ENCODE measurements around the gene LCE6A. TPM values are rescaled to one million over a fixed set of nuclear protein-coding genes. Genes with fewer than 3 reads are reported as not detected.

LCE6A gene
- polyA plus RNA-seq, 1 donor: not detected

DNA sequence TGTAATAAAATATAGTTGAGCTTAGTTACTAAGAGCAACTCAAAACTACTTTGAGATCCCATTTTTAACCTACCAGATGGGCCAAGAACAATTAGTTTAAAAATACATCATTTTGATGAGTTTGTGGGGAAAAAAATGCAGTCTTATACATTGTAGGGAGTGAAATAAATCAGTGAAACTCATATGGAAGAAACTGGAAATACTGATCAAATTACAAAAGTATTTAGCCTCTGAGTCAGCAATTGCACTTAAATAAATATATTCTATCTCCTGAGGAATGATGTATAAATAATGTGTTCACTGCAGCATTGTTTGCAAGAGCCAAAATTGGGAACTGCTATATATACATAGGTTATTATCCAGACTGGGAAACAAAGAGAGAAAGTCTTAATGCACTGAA lies 30.8 kb downstream of the LCE6A start:
- DNase-seq (ENCODE audit: low read depth): peak; percentile 8

DNA sequence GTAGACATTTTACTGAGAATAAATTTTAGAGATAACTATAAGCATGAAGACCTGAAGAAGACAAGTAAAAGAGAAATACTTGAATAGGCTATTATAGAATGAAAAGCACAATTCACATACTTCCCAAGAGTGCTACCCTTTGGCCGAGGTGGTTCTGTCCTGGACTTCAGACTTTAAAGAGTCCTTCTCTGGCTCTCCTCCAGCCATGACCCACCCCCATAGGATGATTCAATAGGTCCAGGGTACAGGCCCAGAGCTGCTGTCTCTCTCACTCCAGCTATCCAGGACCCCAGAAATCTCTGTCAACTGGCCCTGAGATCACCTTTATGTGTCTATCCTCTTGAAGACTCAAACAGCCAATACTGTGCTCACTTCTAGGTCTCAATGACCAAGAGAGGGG lies 34.2 kb downstream of the LCE6A start:
- no peak for DNase-seq (ENCODE audit: low read depth)

DNA sequence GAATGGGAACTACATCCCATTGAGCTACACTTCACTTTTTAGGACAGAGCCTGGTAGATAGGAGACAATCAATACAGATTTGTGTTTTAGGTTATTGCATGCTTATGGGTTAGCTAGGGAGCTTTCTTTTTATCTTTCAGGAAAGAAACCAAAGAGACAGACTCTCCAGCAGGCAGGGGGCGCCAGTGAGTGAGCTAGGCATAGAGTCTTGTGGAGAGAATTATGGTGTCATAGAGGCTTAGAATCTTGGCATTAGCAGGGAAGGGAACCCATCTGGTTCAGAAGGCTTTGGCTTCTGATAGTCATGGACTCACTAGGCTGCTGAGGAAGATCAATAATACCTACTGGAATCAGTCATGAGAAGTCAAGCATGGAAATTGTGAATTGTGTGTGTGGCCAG lies 35.4 kb downstream of the LCE6A start, which contains the start of gene SMCP:
Gene SMCP, plus strand, starts transcription at position 281 of the 400 bp plus-strand sequence. CDS start 6,101 bp downstream, outside the sequence.
- DNase-seq (ENCODE audit: low read depth): no peak

DNA sequence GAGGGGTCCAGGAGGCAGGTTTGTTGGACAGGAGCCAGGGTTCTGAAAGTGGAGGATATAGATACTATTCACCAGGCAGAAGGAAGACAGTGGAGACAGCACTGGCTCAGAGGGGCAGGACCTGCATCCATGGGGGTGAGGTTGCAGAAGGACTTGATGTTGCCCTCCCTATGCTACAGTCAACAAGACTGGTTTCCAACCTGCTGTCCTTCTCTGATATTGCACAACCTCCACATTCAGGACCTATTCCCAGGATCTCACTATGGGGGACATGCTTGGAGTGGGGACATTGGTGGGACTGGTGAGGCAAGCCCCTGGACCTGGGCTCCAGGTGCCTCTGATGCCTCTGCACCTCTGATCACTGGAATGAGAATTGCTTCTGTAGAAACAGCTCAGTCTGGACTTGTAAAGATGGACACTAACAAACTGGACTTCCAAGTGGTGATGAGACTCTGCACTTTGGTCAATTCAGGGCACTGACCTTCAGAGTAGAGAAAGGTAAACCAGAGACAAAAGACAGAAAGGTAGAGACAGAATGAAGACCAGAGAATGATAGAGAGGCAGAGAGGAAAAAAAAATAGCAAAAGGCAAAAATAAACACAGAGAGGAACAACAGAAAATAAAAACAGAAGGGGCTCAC lies 37.0 kb downstream of the LCE6A start:
- no peak for DNase-seq (ENCODE audit: low read depth)

DNA sequence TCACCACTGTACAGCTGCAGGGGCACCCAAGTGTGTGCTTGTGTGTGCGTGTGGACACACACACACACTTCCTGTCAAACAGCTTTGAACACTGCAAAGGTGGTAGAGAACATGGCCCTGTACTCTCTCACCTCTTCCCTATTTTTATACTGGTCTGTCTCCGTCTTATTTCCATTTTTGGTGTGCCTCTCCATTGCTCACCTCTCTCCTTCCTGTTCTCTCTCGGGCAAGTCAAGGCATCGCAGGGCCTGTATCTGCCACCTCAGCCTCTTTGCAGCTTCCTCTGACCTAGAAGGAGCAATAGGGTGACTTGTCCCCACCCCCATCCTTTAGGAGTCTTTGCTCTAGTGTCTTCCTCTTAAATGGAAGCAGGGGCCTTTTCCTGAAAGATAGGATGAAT lies 37.7 kb downstream of the LCE6A start:
- DNase-seq (ENCODE audit: low read depth): no peak

DNA sequence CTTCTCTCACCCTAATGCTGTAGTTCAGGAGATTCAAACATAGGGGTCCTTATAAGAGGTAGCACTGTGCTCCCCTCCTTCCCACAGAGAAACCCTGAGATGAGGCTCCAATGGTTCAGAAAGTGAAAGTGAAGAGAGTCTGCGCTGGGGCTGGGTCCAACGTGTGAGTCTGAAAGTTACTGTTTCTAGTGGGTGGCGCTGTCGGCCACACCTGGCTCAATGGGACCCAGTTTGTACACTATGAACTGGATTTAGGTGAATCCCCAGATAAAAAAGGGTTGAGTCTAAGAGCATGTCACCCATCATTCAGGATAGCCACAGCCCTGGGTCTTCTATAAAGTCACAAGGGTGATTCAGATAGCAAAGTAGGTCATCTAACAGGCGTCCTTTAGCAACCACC lies 38.3 kb downstream of the LCE6A start:
- no peak for DNase-seq (ENCODE audit: low read depth)

DNA sequence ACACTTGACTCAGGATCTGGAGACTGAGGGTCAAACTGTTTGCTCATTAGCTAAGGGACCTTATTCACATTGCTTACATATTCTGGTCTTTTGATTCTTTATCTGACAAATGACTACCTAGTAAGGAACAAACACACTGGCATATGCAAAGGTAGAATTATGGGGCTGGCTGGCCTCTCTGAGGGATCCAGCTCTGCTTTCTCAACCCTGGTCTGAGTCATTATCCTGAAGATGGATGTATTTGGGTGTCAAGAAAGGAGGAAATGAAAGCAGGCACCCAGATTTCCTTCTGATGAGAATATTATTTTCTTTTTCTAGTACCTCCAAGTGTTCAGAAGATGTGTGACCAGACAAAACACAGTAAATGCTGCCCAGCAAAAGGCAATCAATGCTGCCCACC lies 41.4 kb downstream of the LCE6A start:
- no peak for DNase-seq (ENCODE audit: low read depth)

DNA sequence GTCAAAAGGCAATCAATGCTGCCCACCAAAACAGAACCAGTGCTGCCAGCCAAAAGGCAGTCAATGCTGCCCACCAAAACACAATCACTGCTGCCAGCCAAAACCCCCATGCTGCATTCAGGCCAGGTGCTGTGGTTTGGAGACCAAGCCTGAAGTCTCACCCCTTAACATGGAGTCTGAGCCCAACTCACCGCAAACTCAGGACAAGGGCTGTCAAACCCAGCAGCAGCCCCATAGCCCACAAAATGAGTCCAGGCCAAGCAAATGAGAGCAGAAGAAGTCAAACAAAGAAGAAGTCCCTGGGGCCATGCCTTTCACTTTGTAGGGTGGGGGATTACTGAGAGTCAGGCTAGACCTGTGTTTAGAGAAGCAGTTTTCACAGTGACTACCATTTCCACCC lies 41.9 kb downstream of the LCE6A start:
- no peak for DNase-seq (ENCODE audit: low read depth)

DNA sequence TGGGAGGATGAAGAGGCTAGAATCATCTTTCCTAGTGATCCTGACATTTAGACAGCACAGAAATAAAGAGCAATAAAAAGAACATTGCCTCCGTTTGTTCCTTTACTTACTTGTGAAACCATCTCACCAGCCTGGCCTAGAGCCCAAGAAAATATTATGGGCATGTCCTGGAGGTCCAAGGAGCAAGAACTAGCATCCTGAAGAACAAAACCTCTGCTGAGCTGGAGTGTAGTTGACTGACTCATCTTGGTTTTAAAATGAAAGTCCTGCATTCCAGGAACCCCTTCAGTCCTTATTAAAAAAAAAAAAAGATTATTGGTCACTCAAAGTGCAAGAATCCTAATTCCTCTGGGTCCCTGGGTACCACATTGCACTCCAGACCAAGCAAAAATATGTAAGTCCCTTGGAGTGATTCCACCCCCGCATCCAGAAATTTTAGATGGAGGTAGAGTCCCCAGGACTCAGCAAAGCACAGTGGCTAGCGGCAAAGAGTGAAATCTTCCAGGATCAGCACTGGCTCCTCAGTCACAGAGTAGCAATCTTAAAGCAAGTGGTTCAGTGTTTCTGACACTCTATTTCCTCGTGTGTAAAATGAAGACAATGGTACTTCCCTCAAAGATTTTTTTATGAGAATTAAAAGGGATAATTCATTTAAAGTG lies 42.4 kb downstream of the LCE6A start:
- no peak for DNase-seq (ENCODE audit: low read depth)

DNA sequence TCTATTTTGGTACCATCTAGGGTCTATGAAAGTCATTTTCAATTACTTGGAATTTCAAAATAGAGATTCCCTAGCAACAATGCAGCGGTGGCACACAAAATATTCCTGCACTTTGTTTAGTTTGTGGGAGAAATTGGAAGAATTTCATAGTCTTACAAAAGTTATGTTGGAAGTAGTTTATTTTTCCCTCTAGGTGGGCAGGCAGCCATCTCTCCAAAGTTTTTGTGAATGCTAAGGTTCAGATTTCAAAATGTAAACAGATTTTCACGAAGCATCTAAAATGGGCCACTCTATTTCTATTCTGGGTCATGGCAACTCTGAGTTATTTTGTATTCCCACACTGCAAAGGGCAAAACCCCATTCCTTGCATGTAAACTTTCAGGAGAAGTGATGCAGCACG lies 43.4 kb downstream of the LCE6A start:
- no peak for DNase-seq (ENCODE audit: low read depth)

DNA sequence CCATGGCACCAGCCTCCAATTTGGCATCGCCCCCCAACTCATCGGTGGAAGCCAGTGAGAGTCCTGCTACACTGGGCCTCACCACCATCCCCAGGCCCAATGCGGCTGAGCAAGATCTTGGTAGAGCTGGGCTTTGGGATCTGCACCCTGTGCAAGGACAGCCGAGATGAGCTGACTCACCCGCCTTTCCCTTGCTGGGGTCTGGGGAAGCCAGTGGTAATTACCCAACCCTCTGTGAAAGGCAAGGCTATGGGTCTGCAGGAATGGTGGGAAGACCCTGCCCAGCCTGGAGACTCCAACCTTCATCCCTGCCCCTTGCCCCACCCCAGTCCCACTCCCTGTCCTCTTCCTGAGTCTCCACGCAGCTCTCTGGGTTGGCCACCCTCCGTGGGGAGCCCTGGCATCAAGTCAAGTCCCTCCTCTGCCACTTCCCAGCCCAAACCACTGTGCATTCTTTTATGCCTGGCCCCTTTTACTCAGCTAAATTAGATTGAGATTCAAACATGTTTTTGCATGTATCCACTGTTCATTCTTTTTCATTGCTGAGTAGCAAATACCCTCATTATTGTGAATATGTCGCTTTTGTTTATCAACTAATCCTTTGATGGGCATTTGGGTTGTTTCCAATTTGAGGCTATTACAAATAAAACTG lies 44.2 kb downstream of the LCE6A start:
- DNase-seq (ENCODE audit: low read depth): no peak

DNA sequence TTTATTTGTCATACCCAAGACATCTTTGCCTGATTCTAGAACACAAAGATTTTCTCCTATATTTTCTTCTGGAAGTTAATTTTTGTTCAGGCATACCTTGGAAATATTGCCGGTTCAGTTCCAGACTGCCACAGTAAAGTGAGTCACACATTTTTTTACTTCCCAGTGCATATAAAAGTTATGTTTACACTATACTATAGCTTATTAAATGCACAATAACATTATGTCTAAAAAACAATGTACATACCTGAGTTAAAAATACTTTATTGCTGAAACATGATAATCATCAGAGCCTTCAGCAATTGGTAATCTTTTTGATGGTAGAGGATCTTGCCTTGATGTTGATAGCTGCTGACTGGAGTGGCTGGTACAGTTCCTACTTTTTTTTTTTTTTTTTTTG lies 45.5 kb downstream of the LCE6A start:
- DNase-seq (ENCODE audit: low read depth): no peak

Other genes starting within 250 kb of the LCE6A start
- not detected for gene LCE3C, start 242.6 kb upstream of the LCE6A start, polyA plus RNA-seq (ENCODE audit: insufficient read length)
- not detected for gene LCE3B, start 229.0 kb upstream of the LCE6A start, polyA plus RNA-seq (ENCODE audit: insufficient read length)
- not detected for gene LCE3A, start 219.8 kb upstream of the LCE6A start, polyA plus RNA-seq (ENCODE audit: insufficient read length)
- gene LCE2D, start 179.5 kb upstream of the LCE6A start, polyA plus RNA-seq (ENCODE audit: insufficient read length): not detected
- gene LCE2C, start 167.6 kb upstream of the LCE6A start, polyA plus RNA-seq (ENCODE audit: insufficient read length): not detected
- gene LCE2B, start 156.7 kb upstream of the LCE6A start, polyA plus RNA-seq (ENCODE audit: insufficient read length): not detected
- gene LCE2A, start 144.5 kb upstream of the LCE6A start, polyA plus RNA-seq (ENCODE audit: insufficient read length): not detected
- gene LCE4A, start 134.7 kb upstream of the LCE6A start, polyA plus RNA-seq (ENCODE audit: insufficient read length): not detected
- gene KPRP, start 84.8 kb upstream of the LCE6A start, polyA plus RNA-seq (ENCODE audit: insufficient read length): not detected
- gene LCE1F, start 67.7 kb upstream of the LCE6A start, polyA plus RNA-seq (ENCODE audit: insufficient read length): not detected
- gene LCE1E, start 56.6 kb upstream of the LCE6A start, polyA plus RNA-seq (ENCODE audit: insufficient read length): not detected
- not detected for gene LCE1D, start 46.1 kb upstream of the LCE6A start, polyA plus RNA-seq (ENCODE audit: insufficient read length)
- not detected for gene LCE1C, start 36.2 kb upstream of the LCE6A start, polyA plus RNA-seq (ENCODE audit: insufficient read length)
- gene LCE1B, start 30.9 kb upstream of the LCE6A start, polyA plus RNA-seq (ENCODE audit: insufficient read length): not detected
- gene LCE1A, start 15.4 kb upstream of the LCE6A start, polyA plus RNA-seq (ENCODE audit: insufficient read length): not detected
- not detected for gene LCE7A, start 17.1 kb downstream of the LCE6A start, polyA plus RNA-seq (ENCODE audit: insufficient read length)
- gene SMCP, start 35.5 kb downstream of the LCE6A start, polyA plus RNA-seq (ENCODE audit: insufficient read length): not detected
- not detected for gene IVL, start 65.7 kb downstream of the LCE6A start, polyA plus RNA-seq (ENCODE audit: insufficient read length)
- gene SPRR5, start 104.3 kb downstream of the LCE6A start, polyA plus RNA-seq (ENCODE audit: insufficient read length): not detected
- not detected for gene SPRR4, start 127.8 kb downstream of the LCE6A start, polyA plus RNA-seq (ENCODE audit: insufficient read length)
- gene SPRR1A, start 141.2 kb downstream of the LCE6A start, polyA plus RNA-seq (ENCODE audit: insufficient read length): not detected
- gene SPRR3, start 158.9 kb downstream of the LCE6A start, polyA plus RNA-seq (ENCODE audit: insufficient read length): not detected
- gene SPRR1B, start 188.3 kb downstream of the LCE6A start, polyA plus RNA-seq (ENCODE audit: insufficient read length): not detected
- not detected for gene SPRR2D, start 198.3 kb downstream of the LCE6A start, polyA plus RNA-seq (ENCODE audit: insufficient read length)
- gene SPRR2A, start 214.7 kb downstream of the LCE6A start, polyA plus RNA-seq (ENCODE audit: insufficient read length): not detected
- not detected for gene SPRR2B, start 228.8 kb downstream of the LCE6A start, polyA plus RNA-seq (ENCODE audit: insufficient read length)